ENCODE measurements around the gene VSNL1.

VSNL1 gene

DNA sequence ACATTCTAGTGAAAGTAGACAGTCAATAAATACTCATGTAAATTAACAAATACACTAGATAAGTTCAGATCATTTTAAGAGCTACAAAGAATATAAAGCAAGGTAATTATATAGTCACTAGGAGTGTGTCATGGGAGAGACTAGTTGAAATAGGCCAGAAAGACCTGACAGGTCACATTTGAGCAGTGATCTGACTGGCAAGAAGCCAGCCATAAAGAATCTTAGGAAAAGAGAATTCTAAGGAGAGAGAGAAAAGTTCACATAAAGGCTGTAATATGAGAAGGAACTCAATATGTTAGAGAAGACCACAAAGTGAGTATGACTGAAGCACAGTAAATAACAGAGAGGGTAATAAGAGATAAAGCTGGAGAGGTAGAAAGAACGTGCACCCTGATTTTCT lies 31.2 kb downstream of the VSNL1 start:
- no peak overlapping the region for H3K4me3 ChIP-seq (ENCODE audit: control insufficient read depth, low read depth, low read length)
- no peak for DNase-seq (ENCODE audit: low read depth)
- TF ChIP-seq, protein P1, sequence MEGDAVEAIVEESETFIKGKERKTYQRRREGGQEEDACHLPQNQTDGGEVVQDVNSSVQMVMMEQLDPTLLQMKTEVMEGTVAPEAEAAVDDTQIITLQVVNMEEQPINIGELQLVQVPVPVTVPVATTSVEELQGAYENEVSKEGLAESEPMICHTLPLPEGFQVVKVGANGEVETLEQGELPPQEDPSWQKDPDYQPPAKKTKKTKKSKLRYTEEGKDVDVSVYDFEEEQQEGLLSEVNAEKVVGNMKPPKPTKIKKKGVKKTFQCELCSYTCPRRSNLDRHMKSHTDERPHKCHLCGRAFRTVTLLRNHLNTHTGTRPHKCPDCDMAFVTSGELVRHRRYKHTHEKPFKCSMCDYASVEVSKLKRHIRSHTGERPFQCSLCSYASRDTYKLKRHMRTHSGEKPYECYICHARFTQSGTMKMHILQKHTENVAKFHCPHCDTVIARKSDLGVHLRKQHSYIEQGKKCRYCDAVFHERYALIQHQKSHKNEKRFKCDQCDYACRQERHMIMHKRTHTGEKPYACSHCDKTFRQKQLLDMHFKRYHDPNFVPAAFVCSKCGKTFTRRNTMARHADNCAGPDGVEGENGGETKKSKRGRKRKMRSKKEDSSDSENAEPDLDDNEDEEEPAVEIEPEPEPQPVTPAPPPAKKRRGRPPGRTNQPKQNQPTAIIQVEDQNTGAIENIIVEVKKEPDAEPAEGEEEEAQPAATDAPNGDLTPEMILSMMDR (IDR thresholded peaks at IDR 0.05; ENCODE audit: control insufficient read depth, insufficient read depth, low read depth, low read length, missing control alignments): no peak

GRCh38 chr2:17573085-17573803 lies 32.7 kb downstream of the VSNL1 start:
- H3K4me3 ChIP-seq (ENCODE audit: control insufficient read depth, low read depth, low read length): no peak overlapping the region
- TF ChIP-seq, protein P1 (IDR thresholded peaks at IDR 0.05; ENCODE audit: control insufficient read depth, insufficient read depth, low read depth, low read length, missing control alignments): peak; percentile 27
- DNase-seq (ENCODE audit: low read depth): no peak

GRCh38 chr2:17573804-17574175 lies 33.3 kb downstream of the VSNL1 start:
- H3K4me3 ChIP-seq (ENCODE audit: control insufficient read depth, low read depth, low read length): no peak overlapping the region
- TF ChIP-seq, protein P1 (IDR thresholded peaks at IDR 0.05; ENCODE audit: control insufficient read depth, insufficient read depth, low read depth, low read length, missing control alignments): no peak
- no peak for DNase-seq (ENCODE audit: low read depth)

- DNase-seq (ENCODE audit: low read depth): no peak
- TF ChIP-seq, protein P1 (IDR thresholded peaks at IDR 0.05; ENCODE audit: control insufficient read depth, insufficient read depth, low read depth, low read length, missing control alignments): no peak
Measured at GRCh38 chr2:17574406-17575073, 34.0 kb downstream of the VSNL1 start.

DNA sequence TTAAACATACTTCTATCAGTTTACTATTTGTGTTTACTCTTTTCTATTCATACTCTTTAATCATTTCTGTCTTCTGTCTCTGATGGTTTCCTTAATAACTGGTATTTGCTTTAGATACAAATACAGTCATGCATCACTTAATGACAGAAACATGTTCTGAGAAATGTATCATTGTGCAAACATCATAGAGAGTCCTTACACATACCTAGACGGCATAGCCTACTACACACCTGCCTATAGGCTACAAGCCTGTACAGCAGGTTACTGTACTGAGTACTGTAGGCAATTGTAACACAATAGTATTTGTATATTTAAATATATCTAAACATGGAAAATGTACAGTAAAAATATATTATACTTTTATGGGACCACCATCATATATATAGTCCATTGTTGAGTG lies 36.3 kb downstream of the VSNL1 start:
- TF ChIP-seq, protein P1 (IDR thresholded peaks at IDR 0.05; ENCODE audit: control insufficient read depth, insufficient read depth, low read depth, low read length, missing control alignments): no peak
- DNase-seq (ENCODE audit: low read depth): no peak
- H3K4me3 ChIP-seq (ENCODE audit: control insufficient read depth, low read depth, low read length): no peak overlapping the region

More at GRCh38 chr2:17574406-17575073, 34.0 kb downstream of the VSNL1 start:
- H3K4me3 ChIP-seq (ENCODE audit: control insufficient read depth, low read depth, low read length): no peak overlapping the region

GRCh38 chr2:17578466-17578928 lies 38.0 kb downstream of the VSNL1 start:
- TF ChIP-seq, protein P1 (IDR thresholded peaks at IDR 0.05; ENCODE audit: control insufficient read depth, insufficient read depth, low read depth, low read length, missing control alignments): no peak
- no peak for DNase-seq (ENCODE audit: low read depth)
- no peak overlapping the region for H3K4me3 ChIP-seq (ENCODE audit: control insufficient read depth, low read depth, low read length)

Data from AG09309 (cell line).